Fibroblast of mammary gland (primary cell): ENCODE results near the gene SLC23A1.
A peak's percentile ranks its signal among the peaks of the same experiment; 100 is the strongest.

Source experiments
- DNase-seq: peaks from one replicate; pipeline ENCODE4 v3.0.0-alpha.2; 2010; ENCODE audit warnings: low read depth
- H3K4me3 ChIP-seq: 2 replicates; pipeline ENCODE4 v1.5.1; 2011; ENCODE audit warnings: low read depth, mild to moderate bottlenecking, low read length, moderate library complexity; ENCODE audit not compliant: control insufficient read depth
- TF ChIP-seq, protein P1 (sequence below): conservative IDR thresholded peaks from 2 replicates; pipeline ENCODE4 v1.5.1; 2011; ENCODE audit warnings: low read depth, low read length, inconsistent platforms; ENCODE audit not compliant: control insufficient read depth, insufficient read depth

Gene SLC23A1

DNA sequence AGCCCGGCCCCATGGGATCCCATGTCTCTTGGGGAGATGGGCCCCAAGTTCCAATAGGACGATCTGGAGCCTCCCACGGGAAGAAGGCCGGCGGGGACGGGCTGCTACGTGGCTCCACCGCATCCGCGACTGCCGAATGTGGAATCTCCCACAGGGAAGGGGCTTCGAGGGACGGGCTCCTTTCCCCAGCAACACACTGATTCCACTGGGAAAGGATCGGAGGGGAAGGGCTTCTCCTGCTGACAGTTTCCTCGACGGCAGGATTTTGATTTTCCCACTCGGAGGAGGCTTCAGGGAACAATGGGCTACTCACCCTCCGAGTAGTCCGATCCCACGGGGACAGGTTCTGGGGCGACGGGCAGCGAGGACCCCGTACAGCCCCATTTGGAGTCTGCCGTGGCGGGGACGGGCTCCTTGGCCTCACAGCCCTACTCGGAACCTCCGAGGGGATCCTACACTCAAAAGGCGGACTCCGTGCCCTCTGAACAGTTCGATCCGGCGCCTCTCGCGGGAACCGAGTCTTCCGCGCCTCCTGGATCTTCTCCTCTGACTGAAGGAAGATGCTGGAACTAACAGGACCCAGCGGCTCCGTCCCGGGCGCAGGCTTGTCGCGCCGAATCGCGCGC is 10.5 kb upstream of the SLC23A1 start:
- peak overlapping the region; percentile 26 for H3K4me3 ChIP-seq
- TF ChIP-seq, protein P1, sequence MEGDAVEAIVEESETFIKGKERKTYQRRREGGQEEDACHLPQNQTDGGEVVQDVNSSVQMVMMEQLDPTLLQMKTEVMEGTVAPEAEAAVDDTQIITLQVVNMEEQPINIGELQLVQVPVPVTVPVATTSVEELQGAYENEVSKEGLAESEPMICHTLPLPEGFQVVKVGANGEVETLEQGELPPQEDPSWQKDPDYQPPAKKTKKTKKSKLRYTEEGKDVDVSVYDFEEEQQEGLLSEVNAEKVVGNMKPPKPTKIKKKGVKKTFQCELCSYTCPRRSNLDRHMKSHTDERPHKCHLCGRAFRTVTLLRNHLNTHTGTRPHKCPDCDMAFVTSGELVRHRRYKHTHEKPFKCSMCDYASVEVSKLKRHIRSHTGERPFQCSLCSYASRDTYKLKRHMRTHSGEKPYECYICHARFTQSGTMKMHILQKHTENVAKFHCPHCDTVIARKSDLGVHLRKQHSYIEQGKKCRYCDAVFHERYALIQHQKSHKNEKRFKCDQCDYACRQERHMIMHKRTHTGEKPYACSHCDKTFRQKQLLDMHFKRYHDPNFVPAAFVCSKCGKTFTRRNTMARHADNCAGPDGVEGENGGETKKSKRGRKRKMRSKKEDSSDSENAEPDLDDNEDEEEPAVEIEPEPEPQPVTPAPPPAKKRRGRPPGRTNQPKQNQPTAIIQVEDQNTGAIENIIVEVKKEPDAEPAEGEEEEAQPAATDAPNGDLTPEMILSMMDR = no peak
- DNase-seq = no peak

DNA sequence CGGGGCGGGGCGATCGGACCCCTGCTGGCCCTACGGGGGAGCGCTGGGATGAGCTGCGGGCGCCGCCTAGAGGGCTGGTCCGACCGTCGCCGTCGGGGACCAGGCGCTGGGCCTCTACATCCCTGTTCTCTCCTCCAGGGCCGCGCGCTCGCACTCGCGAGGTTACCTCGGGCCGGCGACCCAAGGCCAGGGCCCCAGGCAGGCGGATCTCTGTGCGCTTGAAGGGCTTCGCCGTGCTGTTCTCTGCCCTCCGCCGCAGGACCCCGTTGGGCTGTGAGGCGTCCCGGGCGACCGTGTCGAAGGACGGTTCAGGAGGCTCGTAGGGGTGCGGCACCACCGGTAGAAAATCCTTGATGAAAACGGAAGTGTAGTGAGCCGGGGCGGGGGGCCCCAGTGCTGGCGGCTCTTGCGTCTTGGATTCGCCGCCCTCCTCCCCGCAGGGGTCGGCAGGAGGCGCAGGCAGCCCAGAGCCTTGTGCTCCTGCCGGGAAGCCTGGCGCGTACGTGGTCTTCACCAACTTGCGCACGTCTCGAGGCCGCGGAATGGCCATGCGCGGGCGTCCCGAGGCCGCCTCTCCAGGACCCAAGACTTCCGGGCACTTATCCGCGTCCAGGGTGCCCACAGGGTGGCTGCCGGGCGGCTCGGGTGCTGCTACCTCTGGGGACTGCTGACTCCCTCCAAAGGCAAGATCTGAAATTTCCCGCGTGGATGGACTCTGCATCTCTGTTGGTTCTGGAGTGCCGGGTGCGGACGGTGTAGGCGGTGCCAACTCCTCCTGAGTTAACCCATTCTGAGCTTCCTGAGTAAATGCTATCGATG is 9.8 kb upstream of the SLC23A1 start:
- TF ChIP-seq, protein P1 = peak; percentile 40
- DNase-seq = peak; percentile 52
- peak overlapping the region; percentile 26 for H3K4me3 ChIP-seq

DNA sequence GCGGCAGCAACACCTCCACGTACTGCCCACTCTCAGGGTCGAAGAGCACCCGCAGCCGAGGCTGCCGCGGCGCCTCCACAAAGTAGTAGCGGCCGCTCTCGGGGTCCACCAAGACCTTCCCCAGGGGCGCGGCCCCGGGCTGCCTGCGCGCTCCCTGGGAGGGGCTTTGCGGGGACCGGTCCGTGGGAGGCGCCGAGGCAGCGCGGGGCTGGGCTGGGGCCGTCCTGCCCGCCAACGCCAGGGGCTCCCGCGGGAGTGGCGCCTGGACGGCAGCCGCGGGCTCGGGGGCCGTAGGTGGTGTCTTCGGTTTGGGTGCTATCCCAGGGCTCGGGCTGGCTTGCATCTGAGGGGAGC is 9.2 kb upstream of the SLC23A1 start:
- TF ChIP-seq, protein P1 = no peak
- no peak overlapping the region for H3K4me3 ChIP-seq
- DNase-seq = no peak

DNA sequence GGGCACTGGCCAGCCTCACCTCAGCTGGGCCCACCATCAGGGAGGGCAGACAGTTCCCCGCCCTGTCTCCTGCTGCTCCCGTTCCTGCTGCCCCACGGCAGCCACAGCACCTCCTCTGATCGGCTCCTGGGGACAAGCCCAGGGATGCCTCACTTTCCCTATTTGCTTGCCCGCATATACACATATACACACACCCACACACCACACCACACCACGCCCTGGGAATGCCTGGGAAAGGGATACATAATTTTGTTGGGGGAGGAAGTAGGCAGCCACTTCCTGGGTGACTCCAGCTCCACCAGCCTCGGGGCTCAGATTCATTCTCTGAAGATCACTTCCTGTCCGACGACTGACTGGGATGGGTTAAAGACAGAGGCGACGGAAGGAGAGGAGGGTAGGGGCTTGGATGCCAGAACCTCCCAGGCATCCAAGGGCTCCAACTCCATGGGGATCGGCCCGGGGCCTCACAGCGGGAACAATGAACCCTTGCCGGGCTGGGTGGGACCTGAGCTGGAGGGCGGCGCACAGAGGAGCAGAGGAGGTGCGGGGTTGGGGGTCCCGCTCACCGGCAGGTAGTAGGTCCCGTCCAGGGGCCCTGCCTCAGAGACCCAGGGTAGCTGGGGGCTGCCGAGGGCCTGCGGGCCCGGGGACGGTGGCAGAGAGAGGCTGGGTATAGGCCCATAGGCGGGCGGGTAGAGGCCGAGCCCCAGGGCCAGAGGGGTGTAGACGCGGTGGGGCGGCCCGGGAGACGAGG is 8.7 kb upstream of the SLC23A1 start:
- peak overlapping the region; percentile 1 for H3K4me3 ChIP-seq
- DNase-seq = peak; percentile 46
- TF ChIP-seq, protein P1 = no peak

DNA sequence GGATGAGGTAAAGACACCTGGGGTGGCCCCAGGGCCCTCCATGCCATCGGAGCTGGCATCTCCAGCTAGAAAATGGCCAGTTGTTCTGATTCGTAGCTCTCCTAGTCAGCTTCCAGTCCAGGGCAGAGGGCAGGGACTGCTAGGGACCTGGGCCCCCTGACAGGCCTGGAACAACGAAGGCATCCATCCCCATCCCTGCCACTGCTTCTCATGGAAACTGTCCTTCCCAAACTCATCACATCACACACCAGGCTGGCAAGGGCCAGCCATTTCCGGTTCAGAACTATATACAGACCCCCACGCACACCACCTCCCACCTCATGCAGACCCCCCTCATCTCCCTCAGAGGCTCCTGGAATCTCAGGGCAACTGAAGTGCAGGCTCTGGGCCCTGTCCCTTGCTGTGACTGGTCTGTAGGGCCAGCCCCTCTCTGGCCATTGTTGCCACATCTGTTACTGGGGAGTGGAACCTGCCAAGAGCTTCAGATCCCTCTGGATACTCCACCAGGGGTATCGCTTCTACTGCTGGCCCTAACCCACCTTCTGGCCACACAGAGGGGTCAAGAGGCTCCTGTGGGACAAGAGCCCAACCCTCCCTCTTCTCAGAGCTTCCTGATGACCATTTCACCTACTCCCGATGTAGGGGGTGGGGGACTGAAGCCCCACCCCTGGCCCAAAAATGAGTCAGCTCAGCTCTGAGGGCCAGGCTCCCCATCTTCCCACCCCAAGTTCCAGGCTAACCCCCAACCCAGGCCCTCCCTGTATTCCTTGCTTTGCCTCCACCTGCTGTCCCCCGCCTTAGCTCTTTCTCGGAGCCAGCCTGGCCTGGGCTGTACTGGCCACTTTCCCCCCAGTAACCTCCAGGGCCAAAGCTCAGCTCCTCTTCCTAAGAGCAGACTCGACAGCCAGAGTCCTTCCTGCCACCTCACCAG is 7.8 kb upstream of the SLC23A1 start:
- TF ChIP-seq, protein P1 = no peak
- DNase-seq = no peak
- no peak overlapping the region for H3K4me3 ChIP-seq
